ENCODE results near the gene PHACTR1.

GRCh38 chr6:13328076-13328874 is 611.7 kb downstream of the PHACTR1 start, which contains the start of gene TBC1D7:
- TF ChIP-seq CTCF (IDR thresholded peaks at IDR 0.05): no peak
- peak in 1 of 4 donors; percentile 31 for TF ChIP-seq POLR2A (IDR thresholded peaks at IDR 0.05)
- peak; percentile 79 to 96 (median 94) for TF ChIP-seq POLR2AphosphoS5 (IDR thresholded peaks at IDR 0.05)
- TF ChIP-seq EP300 (IDR thresholded peaks at IDR 0.05): no peak

All from stomach (tissue), 4 donors.